Motor neuron (in vitro differentiated cells): ENCODE measurements around the gene VTI1A. TPM values are rescaled to one million over a fixed set of nuclear protein-coding genes. Genes with fewer than 3 reads are reported as not detected.
"Not testable (repeated sequence)": the region's sequence is repeated elsewhere in the genome, so short reads cannot be mapped to it uniquely, and the experiment has no call there.

Experiments used
- ATAC-seq, 8 experiments: fragments of 200-7000 bp; cut with Tn5 transposase; replicated peaks in 6 of 8; 2 replicates each; pipeline ENCODE4 v1.8.0; 2021; ENCODE audit warnings: mild to moderate bottlenecking in 8 of 8, moderate library complexity in 8 of 8
- H3K27ac ChIP-seq, 2 donors: fragments of 250-450 bp; sonication (Bioruptor Pico); 2 replicates each; pipeline ENCODE4 v1.9.0; 2021; ENCODE audit warnings: antibody characterized with exemption in 2 of 2, mild to moderate bottlenecking in 2 of 2, moderate library complexity in 1 of 2
- H3K4me1 ChIP-seq, 2 donors: fragments of 250-450 bp; sonication (Bioruptor Pico); replicated peaks in 1 of 2; 2 replicates each; pipeline ENCODE4 v1.6.1; 2021; ENCODE audit warnings: antibody characterized with exemption in 2 of 2, mild to moderate bottlenecking in 2 of 2, moderate library complexity in 1 of 2
- H3K4me3 ChIP-seq, 5 donors: fragments of 250-450 bp; sonication (Bioruptor Pico); 2 replicates each; pipeline ENCODE4 v1.9.0; 2021; ENCODE audit warnings: antibody characterized with exemption in 5 of 5, mild to moderate bottlenecking in 5 of 5, moderate library complexity in 4 of 5
- WGBS, 10 experiments: fragments of 450-650 bp; shearing (Covaris generic); methylation state at CpG; one replicate each; pipeline ENCODE4 v1.0.0; 2022; 5-methylcytosine and 5-hydroxymethylcytosine counted together
- in situ Hi-C, 9 experiments: fragments of 400-800 bp; cut with MboI; loops; one replicate each; pipeline ENCODE4 v1.15.0; 2021; ENCODE audit warnings: low sequenced_read_pairs in 9 of 9, low pct_unique_long_range_greater_than_20kb in 2 of 9; ENCODE audit not compliant: unreplicated experiment in 9 of 9
- total RNA-seq, 8 experiments: library from RNA; unstranded; fragments of 300-600 nt; gene quantifications; 2 replicates each; pipeline versions ENCODE4 v1.2.3 to v1.2.4, GENCODE V29; 2022

VTI1A gene
- total RNA-seq, 8 experiments from 2014 or later = 29.8 to 55.3 (median 42.6) TPM

GRCh38 chr10:112461029-112461887 is 14.2 kb downstream of the VTI1A start:
- in situ Hi-C loops = no loop called here
- Histone ChIP-seq H3K4me3 (no peak overlapping the region), H3K4me1 (peaks cover 9 to 13% of the 10 kb centered on the region in 2 donors), H3K27ac (peak overlapping the region; percentile 85 to 93)
- peak in 7 of 8 experiments; percentile 23 to 99 (median 97) for ATAC-seq
- 63 to 96% (median 82%) methylated on average over 1 to 4 of the region's 4 CpGs; no CpG with 5 or more reads in 3 of the 10 experiments for WGBS, 10 experiments

DNA sequence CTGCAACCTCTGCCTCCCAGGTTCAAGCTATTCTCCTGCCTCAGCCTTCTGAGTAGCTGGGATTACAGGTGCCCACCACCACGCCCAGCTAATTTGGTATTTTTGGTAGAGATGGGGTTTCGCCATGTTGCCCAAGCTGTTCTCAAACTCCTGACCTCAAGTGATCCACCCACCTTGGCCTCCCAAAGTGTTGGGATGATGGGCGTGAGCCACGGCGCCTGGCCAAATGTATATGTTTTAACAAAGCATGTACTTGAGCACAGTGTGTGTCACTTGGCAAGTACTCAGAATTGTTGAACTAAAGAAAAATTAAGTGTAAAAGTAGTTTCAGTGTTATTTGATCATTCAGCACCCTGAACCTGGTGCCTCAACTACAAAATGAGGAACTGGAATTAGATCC is 17.1 kb downstream of the VTI1A start:
- H3K27ac ChIP-seq, ATAC-seq, H3K4me3 ChIP-seq, in situ Hi-C loops: not testable (repeated sequence)
- 65 to 100% (median 93%) methylated on average over 1 to 5 of the region's 5 CpGs; no CpG with 5 or more reads in 2 of the 10 experiments for WGBS, 10 experiments
- H3K4me1 ChIP-seq = peaks cover 9 to 13% of the 10 kb centered on the region in 2 donors

GRCh38 chr10:112465299-112465883 is 18.4 kb downstream of the VTI1A start:
- 80 to 100% (median 98%) methylated on average over 1 to 3 of the region's 3 CpGs for WGBS, 10 experiments
- Histone ChIP-seq H3K27ac (no peak overlapping the region), H3K4me1 (peaks cover 9% of the 10 kb centered on the region in 2 donors), H3K4me3 (no peak overlapping the region)
- in situ Hi-C loops = no loop called here
- ATAC-seq = no peak

DNA sequence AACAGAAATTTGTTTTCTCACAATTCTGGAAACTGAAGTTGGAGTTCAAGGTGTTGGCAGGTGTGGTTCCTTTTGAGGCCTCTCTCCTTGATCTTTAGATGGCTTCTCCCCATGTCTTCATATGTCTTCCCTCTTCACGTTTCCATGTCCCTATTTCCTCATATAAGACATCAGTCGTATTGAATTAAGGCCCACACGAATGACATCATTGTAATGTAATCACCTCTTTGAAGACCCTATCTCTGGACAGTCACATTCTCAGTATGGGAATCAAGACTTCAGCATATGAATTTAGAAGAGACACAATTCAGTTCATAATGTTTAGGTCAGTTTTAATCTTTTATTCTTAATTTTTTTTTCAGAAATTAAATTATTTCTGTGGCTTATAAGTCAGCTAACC is 19.8 kb downstream of the VTI1A start:
- peaks cover 0 to 1% of the 10 kb centered on the region in 2 donors for H3K4me1 ChIP-seq
- no peak overlapping the region for H3K27ac ChIP-seq
- in situ Hi-C loops = no loop called here
- 83 to 100% (median 91%) methylated on average over 1 to 3 of the region's 3 CpGs; no CpG with 5 or more reads in 3 of the 10 experiments for WGBS, 10 experiments
- ATAC-seq = peak in 1 of 8 experiments; percentile 24
- H3K4me3 ChIP-seq = no peak overlapping the region

DNA sequence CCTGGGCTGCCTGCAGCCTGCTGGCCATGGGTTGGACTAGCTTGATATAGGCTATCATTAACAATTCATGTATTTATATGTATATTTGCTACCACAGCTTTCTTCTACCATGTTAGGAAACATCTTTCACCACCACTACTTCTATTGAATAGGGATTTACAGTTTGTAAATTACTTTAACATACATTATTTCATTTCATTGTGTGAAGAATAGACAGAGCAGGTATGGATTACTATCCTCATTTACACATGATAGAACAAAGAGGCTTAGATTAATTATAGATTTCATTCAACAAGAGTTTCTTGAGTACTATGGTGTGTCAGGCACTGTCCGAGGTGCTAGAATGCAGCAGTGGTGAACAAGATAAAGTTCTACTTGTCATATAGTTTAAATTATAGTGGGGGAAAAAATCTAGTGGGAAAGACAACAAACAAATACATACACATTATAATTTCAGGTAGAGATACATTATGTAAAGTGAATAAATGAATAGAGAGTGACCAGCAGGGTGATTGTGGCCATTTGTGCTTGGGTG is 20.6 kb downstream of the VTI1A start:
- H3K27ac ChIP-seq = no peak overlapping the region
- in situ Hi-C loops = no loop called here
- ATAC-seq = peak in 1 of 8 experiments; percentile 23
- 63 to 100% (median 86%) methylated on average over 1 of the region's 1 CpG; no CpG with 5 or more reads in 5 of the 10 experiments for WGBS, 10 experiments
- peaks cover 0 to 7% of the 10 kb centered on the region in 2 donors for H3K4me1 ChIP-seq
- no peak overlapping the region for H3K4me3 ChIP-seq

GRCh38 chr10:112471878-112472487 is 25.0 kb downstream of the VTI1A start:
- in situ Hi-C loops = no loop called here
- WGBS, 10 experiments = 0 to 44% (median 10%) methylated on average over 1 to 4 of the region's 4 CpGs
- Histone ChIP-seq H3K4me1 (peaks cover 7 to 9% of the 10 kb centered on the region in 2 donors), H3K4me3 (no peak overlapping the region), H3K27ac (no peak overlapping the region)
- ATAC-seq = peak in 7 of 8 experiments; percentile 44 to 77 (median 60)

DNA sequence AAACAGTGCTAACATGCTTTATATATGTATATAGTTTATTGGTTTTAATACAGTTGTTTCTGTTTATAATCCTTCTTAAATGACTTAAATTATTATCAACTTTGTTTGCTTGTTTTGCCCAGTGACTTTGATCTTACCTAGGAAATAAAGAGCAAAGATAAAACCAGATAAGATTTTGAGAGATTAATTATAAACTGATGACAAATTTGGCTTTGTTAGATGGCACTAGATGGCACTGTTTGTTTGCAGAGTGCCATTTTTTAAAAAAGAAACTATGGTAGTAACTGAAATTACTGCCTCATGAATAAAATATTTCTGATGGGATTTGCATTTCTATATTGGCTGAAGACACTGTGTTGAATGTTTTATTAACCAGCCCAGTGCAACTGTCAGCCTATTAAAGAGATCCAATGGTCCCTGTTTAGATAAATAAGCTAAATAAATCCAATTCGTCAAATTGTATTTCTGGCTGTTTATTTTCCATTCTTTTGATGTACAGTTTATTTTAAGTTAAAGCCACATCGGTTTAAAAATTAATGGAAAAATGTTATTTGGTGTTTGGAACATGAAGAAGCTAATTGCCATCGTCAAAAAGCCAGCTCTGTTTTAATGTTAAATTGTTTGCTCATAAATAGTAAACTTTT is 28.7 kb downstream of the VTI1A start:
- ATAC-seq = peak in 3 of 8 experiments; percentile 57 to 71 (median 65)
- 8 to 100% (median 70%) methylated on average over 1 to 3 of the region's 3 CpGs; no CpG with 5 or more reads in 1 of the 10 experiments for whole genome bisulfite sequencing, 10 experiments
- Histone ChIP-seq H3K4me3 (no peak overlapping the region), H3K4me1 (peaks cover 7 to 9% of the 10 kb centered on the region in 2 donors), H3K27ac (no peak overlapping the region)
- in situ Hi-C loops = loop anchor here in 1 of 9 experiments (25.0 kb wide), 1 partner anchor 912 kb away; no protein-coding TSS in a partner anchor

DNA sequence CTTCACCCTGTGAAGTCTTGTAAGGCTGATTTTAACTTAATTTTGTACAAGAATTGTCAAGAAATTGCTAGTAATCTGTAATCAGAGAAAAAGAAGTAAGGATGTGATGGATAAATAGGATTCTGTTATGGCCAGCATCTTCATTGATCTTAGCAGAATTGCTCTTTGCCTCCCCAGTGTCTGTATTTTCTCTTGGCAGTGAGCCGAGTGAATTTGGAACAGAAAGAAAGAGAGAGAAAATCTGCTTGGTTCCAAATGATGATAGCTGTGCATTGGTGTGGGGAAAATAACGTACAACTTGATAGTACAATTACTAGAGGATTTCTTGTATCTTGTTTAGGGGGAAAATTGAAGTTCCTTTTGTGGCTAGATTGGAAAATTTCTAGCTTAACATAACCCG is 34.6 kb downstream of the VTI1A start:
- H3K27ac ChIP-seq = no peak overlapping the region
- in situ Hi-C loops = loop anchor here in 1 of 9 experiments (25.0 kb wide), 1 partner anchor 906 kb away; no protein-coding TSS in a partner anchor
- ATAC-seq = no peak
- H3K4me1 ChIP-seq = no peaks in the 10 kb centered on the region
- H3K4me3 ChIP-seq = no peak overlapping the region
- 53 to 100% (median 89%) methylated on average over 2 to 3 of the region's 3 CpGs for WGBS, 10 experiments

- H3K27ac ChIP-seq = no peak overlapping the region
- H3K4me3 ChIP-seq = no peak overlapping the region
- WGBS, 10 experiments = 54 to 100% (median 92%) methylated on average over 2 of the region's 2 CpGs; no CpG with 5 or more reads in 2 of the 10 experiments
- ATAC-seq = no peak
- in situ Hi-C loops = loop anchor here in 1 of 9 experiments (25.0 kb wide), 1 partner anchor 903 kb away; no protein-coding TSS in a partner anchor
- no peaks in the 10 kb centered on the region for H3K4me1 ChIP-seq
These were observed 37.4 kb downstream of the VTI1A start for GRCh38 chr10:112484399-112484798.

DNA sequence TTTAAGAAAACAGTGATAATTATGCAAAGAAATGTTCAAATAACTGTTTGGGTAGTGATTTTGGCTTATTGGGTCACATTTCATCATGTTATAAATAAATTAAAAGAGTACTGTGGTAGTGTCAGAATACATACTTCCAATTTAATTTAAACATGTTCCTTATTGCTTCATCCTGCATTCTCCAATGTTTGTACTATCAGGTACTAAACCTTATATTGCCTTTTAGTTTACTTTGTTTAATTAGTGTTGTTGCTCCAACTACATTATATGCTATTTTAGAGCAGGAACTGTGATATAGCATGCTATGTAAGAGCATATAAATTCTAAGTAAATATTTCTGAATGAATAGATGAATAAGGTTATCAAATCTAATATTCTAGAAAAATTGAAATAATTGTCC is 40.9 kb downstream of the VTI1A start:
- H3K4me1 ChIP-seq = no peaks in the 10 kb centered on the region
- H3K27ac ChIP-seq = no peak overlapping the region
- ATAC-seq = no peak
- in situ Hi-C loops = loop anchor here in 1 of 9 experiments (25.0 kb wide), 1 partner anchor 899 kb away; no protein-coding TSS in a partner anchor
- H3K4me3 ChIP-seq = no peak overlapping the region

GRCh38 chr10:112490545-112490944 is 43.5 kb downstream of the VTI1A start:
- WGBS, 10 experiments = 0 to 100% (median 60%) methylated on average over 1 to 2 of the region's 2 CpGs; no CpG with 5 or more reads in 1 of the 10 experiments
- H3K4me1 ChIP-seq = no peaks in the 10 kb centered on the region
- H3K27ac ChIP-seq = no peak overlapping the region
- no peak overlapping the region for H3K4me3 ChIP-seq
- in situ Hi-C loops = loop anchor here in 1 of 9 experiments (25.0 kb wide), 1 partner anchor 897 kb away; no protein-coding TSS in a partner anchor
- ATAC-seq = peak in 3 of 8 experiments; percentile 22 to 70 (median 53)

DNA sequence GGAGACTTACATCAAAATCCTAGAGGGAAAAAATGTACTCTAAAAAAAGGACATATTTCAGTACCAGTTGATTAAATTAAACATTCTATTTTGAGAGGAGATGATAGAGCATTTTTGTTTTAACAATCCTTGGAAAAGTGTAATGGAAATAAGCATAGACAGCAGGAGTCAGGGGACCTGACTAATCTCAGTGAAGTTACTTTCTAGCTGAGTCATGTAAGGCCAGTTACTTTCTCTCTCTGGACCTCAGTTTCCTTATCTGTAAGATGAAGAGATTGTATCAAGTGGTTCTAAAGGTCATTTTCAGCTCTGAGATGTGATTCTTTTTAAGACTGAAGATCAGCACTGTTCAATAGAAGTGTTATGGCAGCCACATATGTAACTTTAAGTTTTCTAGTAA is 44.1 kb downstream of the VTI1A start:
- in situ Hi-C loops = loop anchor here in 1 of 9 experiments (25.0 kb wide), 1 partner anchor 896 kb away; no protein-coding TSS in a partner anchor
- peak in 2 of 8 experiments; percentile 15 to 20 for ATAC-seq
- no peak overlapping the region for H3K27ac ChIP-seq

More for the DNA sequence above, 44.1 kb downstream of the VTI1A start:
- no peak overlapping the region for H3K4me3 ChIP-seq
- H3K4me1 ChIP-seq = no peaks in the 10 kb centered on the region
